ENCODE measurements around the gene OR4D9. TPM values are rescaled to one million over a fixed set of nuclear protein-coding genes. Genes with fewer than 3 reads are reported as not detected.

OR4D9 gene
- total and polyA plus RNA-seq, 2 experiments from 2014 or later: not detected

DNA sequence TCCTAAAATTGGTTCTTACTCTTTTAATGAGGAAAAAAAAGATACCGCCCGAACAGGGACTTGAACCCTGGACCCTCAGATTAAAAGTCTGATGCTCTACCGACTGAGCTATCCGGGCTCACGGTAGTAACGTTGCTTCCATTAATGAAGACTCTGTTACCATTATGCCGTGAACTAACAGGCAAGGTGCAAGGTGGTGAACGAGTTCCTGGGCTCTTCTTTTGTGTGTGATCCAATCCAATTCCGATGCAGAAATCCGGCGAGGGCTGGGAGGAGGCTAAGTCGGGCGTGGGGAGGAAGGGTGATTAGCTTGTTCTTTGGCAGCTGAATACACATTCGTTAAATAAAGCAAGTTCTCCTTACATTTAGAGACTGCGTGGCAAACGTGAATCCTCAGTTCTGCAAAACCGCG lies 49.0 kb downstream of the OR4D9 start:
- no peaks in the 10 kb centered on the region for H3K27me3 ChIP-seq (ENCODE audit: insufficient read depth)
- DNase-seq (ENCODE audit: low spot score) (peak; percentile 91), ATAC-seq (peak; percentile 34)
- H3K79me2 ChIP-seq (replicated peaks; ENCODE audit: insufficient read depth): no peaks in the 10 kb centered on the region
- TF ChIP-seq STAT1 (IDR thresholded peaks at IDR 0.05; ENCODE audit: unreplicated experiment) (no peak), ZNF331 (CRISPR knock-in tag; IDR thresholded peaks at IDR 0.05; ENCODE audit: low read depth) (no peak), ZNF114 (CRISPR knock-in tag; IDR thresholded peaks at IDR 0.05) (no peak), CREB1 (CRISPR knock-in tag; IDR thresholded peaks at IDR 0.05; ENCODE audit: low read depth) (no peak), NANOG (IDR thresholded peaks at IDR 0.05; ENCODE audit: borderline replicate concordance) (no peak; the same call in 1 of the 2 replicates), EZH2 (IDR thresholded peaks at IDR 0.05; ENCODE audit: low read depth, unreplicated experiment) (no peak), EZH2phosphoT487 (IDR thresholded peaks at IDR 0.05; ENCODE audit: unreplicated experiment) (no peak)
- TF ChIP-seq, protein P1, sequence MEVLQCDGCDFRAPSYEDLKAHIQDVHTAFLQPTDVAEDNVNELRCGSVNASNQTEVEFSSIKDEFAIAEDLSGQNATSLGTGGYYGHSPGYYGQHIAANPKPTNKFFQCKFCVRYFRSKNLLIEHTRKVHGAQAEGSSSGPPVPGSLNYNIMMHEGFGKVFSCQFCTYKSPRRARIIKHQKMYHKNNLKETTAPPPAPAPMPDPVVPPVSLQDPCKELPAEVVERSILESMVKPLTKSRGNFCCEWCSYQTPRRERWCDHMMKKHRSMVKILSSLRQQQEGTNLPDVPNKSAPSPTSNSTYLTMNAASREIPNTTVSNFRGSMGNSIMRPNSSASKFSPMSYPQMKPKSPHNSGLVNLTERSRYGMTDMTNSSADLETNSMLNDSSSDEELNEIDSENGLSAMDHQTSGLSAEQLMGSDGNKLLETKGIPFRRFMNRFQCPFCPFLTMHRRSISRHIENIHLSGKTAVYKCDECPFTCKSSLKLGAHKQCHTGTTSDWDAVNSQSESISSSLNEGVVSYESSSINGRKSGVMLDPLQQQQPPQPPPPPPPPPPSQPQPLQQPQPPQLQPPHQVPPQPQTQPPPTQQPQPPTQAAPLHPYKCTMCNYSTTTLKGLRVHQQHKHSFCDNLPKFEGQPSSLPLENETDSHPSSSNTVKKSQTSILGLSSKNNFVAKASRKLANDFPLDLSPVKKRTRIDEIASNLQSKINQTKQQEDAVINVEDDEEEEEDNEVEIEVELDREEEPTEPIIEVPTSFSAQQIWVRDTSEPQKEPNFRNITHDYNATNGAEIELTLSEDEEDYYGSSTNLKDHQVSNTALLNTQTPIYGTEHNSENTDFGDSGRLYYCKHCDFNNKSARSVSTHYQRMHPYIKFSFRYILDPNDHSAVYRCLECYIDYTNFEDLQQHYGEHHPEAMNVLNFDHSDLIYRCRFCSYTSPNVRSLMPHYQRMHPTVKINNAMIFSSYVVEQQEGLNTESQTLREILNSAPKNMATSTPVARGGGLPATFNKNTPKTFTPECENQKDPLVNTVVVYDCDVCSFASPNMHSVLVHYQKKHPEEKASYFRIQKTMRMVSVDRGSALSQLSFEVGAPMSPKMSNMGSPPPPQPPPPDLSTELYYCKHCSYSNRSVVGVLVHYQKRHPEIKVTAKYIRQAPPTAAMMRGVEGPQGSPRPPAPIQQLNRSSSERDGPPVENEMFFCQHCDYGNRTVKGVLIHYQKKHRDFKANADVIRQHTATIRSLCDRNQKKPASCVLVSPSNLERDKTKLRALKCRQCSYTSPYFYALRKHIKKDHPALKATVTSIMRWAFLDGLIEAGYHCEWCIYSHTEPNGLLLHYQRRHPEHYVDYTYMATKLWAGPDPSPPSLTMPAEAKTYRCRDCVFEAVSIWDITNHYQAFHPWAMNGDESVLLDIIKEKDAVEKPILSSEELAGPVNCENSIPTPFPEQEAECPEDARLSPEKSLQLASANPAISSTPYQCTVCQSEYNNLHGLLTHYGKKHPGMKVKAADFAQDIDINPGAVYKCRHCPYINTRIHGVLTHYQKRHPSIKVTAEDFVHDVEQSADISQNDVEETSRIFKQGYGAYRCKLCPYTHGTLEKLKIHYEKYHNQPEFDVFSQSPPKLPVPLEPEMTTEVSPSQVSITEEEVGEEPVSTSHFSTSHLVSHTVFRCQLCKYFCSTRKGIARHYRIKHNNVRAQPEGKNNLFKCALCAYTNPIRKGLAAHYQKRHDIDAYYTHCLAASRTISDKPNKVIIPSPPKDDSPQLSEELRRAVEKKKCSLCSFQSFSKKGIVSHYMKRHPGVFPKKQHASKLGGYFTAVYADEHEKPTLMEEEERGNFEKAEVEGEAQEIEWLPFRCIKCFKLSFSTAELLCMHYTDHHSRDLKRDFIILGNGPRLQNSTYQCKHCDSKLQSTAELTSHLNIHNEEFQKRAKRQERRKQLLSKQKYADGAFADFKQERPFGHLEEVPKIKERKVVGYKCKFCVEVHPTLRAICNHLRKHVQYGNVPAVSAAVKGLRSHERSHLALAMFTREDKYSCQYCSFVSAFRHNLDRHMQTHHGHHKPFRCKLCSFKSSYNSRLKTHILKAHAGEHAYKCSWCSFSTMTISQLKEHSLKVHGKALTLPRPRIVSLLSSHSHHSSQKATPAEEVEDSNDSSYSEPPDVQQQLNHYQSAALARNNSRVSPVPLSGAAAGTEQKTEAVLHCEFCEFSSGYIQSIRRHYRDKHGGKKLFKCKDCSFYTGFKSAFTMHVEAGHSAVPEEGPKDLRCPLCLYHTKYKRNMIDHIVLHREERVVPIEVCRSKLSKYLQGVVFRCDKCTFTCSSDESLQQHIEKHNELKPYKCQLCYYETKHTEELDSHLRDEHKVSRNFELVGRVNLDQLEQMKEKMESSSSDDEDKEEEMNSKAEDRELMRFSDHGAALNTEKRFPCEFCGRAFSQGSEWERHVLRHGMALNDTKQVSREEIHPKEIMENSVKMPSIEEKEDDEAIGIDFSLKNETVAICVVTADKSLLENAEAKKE (CRISPR knock-in tag; IDR thresholded peaks at IDR 0.05): no peak
- TF ChIP-seq, protein P2, sequence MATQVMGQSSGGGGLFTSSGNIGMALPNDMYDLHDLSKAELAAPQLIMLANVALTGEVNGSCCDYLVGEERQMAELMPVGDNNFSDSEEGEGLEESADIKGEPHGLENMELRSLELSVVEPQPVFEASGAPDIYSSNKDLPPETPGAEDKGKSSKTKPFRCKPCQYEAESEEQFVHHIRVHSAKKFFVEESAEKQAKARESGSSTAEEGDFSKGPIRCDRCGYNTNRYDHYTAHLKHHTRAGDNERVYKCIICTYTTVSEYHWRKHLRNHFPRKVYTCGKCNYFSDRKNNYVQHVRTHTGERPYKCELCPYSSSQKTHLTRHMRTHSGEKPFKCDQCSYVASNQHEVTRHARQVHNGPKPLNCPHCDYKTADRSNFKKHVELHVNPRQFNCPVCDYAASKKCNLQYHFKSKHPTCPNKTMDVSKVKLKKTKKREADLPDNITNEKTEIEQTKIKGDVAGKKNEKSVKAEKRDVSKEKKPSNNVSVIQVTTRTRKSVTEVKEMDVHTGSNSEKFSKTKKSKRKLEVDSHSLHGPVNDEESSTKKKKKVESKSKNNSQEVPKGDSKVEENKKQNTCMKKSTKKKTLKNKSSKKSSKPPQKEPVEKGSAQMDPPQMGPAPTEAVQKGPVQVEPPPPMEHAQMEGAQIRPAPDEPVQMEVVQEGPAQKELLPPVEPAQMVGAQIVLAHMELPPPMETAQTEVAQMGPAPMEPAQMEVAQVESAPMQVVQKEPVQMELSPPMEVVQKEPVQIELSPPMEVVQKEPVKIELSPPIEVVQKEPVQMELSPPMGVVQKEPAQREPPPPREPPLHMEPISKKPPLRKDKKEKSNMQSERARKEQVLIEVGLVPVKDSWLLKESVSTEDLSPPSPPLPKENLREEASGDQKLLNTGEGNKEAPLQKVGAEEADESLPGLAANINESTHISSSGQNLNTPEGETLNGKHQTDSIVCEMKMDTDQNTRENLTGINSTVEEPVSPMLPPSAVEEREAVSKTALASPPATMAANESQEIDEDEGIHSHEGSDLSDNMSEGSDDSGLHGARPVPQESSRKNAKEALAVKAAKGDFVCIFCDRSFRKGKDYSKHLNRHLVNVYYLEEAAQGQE (IDR thresholded peaks at IDR 0.05; ENCODE audit: unreplicated experiment): no peak
- TF ChIP-seq, protein P3, sequence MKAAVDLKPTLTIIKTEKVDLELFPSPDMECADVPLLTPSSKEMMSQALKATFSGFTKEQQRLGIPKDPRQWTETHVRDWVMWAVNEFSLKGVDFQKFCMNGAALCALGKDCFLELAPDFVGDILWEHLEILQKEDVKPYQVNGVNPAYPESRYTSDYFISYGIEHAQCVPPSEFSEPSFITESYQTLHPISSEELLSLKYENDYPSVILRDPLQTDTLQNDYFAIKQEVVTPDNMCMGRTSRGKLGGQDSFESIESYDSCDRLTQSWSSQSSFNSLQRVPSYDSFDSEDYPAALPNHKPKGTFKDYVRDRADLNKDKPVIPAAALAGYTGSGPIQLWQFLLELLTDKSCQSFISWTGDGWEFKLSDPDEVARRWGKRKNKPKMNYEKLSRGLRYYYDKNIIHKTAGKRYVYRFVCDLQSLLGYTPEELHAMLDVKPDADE (IDR thresholded peaks at IDR 0.05): no peak
- Mint-ChIP-seq H3K4me3 (peak overlapping the region; percentile 85), H3K9me3 (peaks cover 12% of the 10 kb centered on the region; the same call in 2 of the 3 replicates), H3K27me3 (ENCODE audit: insufficient read depth, low read depth, poor library complexity) (peaks cover 51% of the 10 kb centered on the region), H3K36me3 (ENCODE audit: low read depth) (peaks cover 3% of the 10 kb centered on the region; the same call in 2 of the 3 replicates), H3K4me1 (peaks cover 11% of the 10 kb centered on the region; the same call in 2 of the 3 replicates), H3K27ac (peak overlapping the region; percentile 88)
- H3K4me1 ChIP-seq (ENCODE audit: insufficient read depth): peaks cover 9% of the 10 kb centered on the region
- peak overlapping the region; percentile 99 for H2AFZ ChIP-seq
- H3K9me2 ChIP-seq (ENCODE audit: insufficient read depth): no peaks in the 10 kb centered on the region
- H3K27ac ChIP-seq (ENCODE audit: low read depth): no peak overlapping the region
- peak overlapping the region; percentile 88 for H3K4me3 ChIP-seq
- H3F3A ChIP-seq (replicated peaks; ENCODE audit: low read depth): peaks cover 7% of the 10 kb centered on the region; the same call in 1 of the 2 replicates
- peak overlapping the region; percentile 90 for H3K4me2 ChIP-seq
- no peaks in the 10 kb centered on the region; the same call in 1 of the 2 replicates for H4K20me1 ChIP-seq (replicated peaks; ENCODE audit: insufficient read depth)
- no peaks in the 10 kb centered on the region for H3K36me3 ChIP-seq (ENCODE audit: insufficient read depth)

Data from GM23338 (cell line).